ENCODE measurements around the gene LY6G6C.

Gene LY6G6C

DNA sequence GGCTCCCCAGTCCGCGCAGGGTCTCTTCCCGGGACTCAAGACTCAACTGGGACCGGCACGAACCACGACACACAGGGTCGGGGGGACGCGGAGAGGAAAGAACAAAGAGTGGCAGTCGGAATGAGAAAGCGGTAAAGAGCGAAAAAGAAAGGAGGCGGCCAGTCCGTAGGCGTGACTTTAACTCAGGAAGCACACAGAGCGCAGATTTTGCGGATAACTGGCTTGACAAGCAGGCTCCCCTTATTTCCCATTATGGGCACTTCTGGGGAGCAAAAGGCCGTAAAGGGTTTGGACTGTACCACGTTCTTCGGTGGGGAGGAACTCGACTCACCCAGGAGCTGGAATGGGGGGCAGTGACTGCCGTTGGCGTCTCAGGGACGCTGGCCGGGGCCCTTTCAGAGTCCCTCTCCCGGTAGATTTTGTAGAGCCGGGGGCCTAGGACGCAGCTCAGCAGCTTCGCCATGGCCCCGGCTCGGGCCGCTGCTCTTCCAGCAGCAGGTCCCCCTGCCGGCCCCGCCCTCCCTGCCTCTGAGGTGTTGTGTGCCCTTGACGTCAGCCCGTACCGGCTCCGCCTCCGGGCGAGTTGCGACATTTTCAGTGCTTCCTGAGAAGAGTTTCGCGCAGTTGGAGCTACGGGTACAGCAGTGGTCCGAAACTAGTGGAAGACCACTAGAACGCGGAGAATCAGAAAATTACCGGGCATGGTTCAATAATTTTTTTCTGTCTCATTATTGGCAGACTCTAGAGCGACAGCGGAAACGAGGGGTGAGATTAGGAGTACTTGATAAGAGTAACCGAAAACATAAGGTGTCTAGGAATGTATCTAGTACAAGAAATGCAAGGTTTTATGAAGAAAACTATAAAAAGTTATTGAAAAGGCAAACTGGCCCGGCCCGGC, 18.5 kb downstream of the LY6G6C start, which contains the start of gene ABHD16A:
TSS of gene ABHD16A (minus strand) at position 506 of the 898 bp plus-strand sequence. CDS start at position 463, 43 bp downstream.
- peak; percentile 48 for DNase-seq

DNA sequence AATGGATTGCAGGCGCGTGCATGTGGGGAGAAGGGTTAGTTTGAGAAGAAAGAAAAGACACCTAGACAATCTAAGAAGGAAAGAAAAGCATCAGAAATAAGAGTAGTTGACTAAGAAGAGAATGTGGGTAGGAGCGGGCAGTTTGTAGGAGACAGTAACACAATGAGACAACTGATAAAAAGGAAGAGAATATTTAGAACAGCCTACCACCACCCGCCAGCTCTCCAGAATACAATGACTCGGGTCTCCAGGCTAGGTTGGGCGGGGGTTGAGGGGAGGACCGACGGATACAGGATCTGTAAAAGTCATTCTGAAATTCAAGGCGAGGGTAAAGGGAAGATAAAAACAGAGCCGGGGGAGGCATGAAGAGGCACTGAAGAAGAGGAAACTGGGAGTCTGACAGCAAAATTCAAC, 19.1 kb downstream of the LY6G6C start:
- no peak for DNase-seq

GRCh38 chr6:31701666-31702404, 19.7 kb downstream of the LY6G6C start:
- DNase-seq, result no peak

DNA sequence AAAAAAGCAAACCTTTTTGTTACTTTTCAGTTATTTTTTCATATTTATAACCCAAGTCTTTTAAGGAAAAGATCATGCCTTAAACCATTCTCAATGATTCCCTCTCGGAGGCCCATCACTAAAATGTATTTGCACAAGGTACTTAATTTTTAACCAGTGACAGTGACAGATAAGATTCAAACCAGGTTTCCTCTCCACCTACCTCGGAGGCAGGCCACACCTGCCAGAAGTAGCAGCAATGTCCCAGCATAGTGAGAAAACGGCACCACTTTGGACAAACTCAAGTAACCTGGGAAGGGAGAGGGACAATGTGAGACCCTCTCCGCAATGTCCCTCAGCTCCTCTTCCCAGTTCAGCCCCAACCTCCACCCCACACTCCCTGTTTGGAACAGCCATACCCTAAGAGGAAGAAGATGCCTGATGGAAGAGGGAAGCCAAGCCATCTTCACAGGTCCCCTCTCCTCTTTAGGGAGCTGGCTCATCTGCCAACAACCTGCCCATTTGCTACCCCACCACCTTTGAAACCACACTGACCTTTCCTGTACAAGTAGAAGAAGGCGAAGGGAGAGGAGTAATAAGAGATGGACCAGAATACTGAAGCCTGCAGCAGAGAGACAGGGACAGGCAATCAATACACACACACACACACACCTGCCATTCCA, 20.7 kb downstream of the LY6G6C start:
- DNase-seq, result no peak

DNA sequence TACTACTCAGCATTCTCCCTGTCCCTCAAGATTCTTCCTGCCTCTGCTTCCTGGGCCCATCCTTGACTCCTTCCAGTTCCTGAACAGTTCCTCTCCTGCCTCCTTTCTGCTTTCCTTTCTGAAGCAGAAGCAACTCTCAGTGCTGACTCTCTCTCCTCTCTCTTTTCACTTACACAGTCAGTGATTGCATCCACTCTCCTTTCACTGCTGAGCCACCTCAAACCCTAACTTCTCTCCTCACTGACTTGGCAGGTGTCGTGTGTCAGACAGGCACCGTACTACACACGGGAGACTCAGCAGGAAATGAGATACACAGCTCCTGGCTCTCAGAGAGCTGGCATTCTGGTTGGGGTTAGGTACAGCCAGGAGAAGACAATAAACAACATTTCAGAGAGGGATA, 24.0 kb downstream of the LY6G6C start:
- DNase-seq, result no peak

- no peak for DNase-seq
These were observed 28.0 kb downstream of the LY6G6C start for GRCh38 chr6:31693535-31693934.

- DNase-seq, result no peak
These were observed 28.7 kb downstream of the LY6G6C start for GRCh38 chr6:31692886-31693285.

GRCh38 chr6:31692353-31692752, 29.2 kb downstream of the LY6G6C start:
- DNase-seq, result no peak

GRCh38 chr6:31691564-31692108, 29.9 kb downstream of the LY6G6C start:
- DNase-seq, result no peak

GRCh38 chr6:31691078-31691463, 30.5 kb downstream of the LY6G6C start:
- no peak for DNase-seq

- DNase-seq, result no peak
These were observed 31.1 kb downstream of the LY6G6C start for GRCh38 chr6:31690231-31691077.

DNA sequence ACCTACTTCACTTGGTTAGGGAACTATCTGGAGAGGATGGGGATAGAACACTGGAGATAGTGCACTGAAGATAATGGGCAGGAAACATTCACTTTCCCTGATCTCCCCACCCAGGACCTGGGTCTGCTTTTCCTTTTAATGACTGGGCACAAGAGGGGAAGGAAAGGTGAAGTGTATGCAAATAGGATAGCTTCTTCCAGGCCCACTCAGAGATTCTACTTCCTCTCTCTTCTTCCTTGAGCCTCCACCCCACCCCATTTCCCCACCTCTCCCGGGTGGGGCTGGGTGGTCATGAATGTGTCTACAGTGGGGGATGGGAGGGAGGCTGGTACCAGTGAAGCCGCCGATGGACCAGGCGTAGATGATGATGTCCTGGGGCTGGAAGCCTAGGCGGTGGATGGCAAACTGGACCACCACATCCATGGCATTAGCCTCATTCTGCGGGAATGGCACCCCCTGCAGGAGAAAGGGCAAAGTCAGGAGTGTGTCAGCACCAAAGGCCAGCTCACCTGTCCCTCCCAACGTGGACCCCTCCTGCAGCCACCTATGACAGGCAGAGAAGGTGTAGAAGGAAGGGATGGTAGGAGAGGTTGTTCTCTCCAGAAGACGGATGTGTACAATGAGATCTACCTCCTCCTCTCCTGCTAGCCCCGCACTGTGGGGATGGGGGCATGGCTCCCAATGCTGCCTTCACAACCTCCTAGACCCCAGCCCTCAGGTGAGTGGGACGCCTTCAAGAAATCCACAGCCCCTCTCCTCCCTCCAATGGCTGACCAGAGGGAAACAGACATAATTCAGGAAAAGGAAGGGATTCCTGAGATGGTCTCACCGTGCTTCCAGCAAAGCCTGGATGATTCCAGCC, 32.1 kb downstream of the LY6G6C start:
- DNase-seq, result no peak

GRCh38 chr6:31687860-31688693, 33.5 kb downstream of the LY6G6C start:
- DNase-seq, result no peak

DNA sequence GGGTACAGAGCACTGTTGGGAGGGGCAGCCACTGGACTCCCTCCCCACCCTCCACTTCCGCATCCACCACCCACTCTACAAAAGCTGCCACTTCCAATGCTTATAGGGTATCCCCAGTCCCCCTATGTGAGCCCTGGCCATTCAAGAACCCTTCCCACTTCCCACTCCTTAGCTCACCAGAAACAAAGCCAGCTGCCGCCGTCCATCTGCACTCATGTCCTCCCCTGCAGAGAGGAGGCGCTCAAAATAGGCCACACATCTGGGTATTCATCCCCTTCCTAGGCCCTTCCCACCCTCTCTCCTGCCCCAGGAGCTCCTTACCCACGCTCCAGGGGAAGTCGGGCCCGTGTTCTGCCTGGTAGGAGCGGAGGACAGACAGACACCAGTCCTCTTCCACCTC, 34.2 kb downstream of the LY6G6C start:
- DNase-seq, result no peak

GRCh38 chr6:31686483-31686882, 35.1 kb downstream of the LY6G6C start:
- DNase-seq, result no peak

DNA sequence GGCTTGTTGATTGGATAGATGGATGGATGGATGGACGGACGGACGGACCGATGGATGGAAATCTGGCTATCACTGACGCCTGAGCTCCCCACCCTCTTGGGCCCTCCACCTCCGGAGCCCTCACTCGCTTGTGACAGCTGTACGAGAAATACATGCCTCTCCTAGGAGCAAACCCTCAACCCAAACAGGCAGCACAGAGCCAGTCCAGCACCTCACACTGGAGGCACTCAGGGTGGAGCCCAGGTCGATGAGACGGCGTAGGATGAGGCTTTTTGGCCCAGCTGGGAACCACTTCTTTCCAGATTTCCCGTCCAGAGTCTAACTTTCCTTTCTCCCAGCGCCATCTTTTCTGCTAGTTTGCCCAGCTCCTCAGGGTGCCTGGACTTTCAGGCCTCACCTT, 38.0 kb downstream of the LY6G6C start:
- DNase-seq, result no peak

DNA sequence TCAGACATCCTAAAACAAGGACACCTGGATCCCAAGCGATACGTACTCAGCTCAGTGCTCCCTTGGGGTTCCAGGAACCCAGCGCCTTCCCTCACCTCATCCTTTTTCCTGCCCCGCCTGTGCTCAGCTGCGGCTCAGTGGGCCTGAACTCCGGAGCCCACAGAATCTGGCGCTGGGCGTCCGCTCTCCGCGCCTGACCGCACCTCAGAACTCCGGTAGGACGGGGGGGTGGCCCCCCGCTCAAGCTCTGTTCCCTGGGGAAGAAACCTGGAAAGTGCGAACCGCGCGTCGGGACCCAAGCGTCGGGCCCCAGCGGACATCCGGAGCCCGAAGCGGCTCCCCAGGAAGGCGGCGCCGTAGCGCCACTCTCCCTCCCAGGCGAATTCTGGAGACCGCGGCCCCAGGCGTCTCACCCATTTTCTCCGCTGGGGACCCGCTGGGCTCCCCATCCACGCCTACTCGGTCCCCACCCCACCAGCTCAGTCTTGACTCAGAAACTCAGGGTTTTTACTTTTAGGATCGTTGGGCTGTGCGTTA, 40.3 kb downstream of the LY6G6C start:
- DNase-seq, result no peak

GRCh38 chr6:31680226-31681134, 41.1 kb downstream of the LY6G6C start, which contains the start of gene LY6G5C:
TSS of gene LY6G5C (minus strand) at chr6:31681067. CDS start at chr6:31680373, 694 bp downstream.
- no peak for DNase-seq

- no peak for DNase-seq
These were observed 43.6 kb downstream of the LY6G6C start for GRCh38 chr6:31677955-31678354.

All from cortex of kidney (tissue), 1 donor.